ENCODE data around the gene SBSN. TPM values are rescaled to one million over a fixed set of nuclear protein-coding genes. Genes with fewer than 3 reads are reported as not detected.

The SBSN gene
- total RNA-seq, 1 donor from 2014 or later = 0.18 TPM

DNA sequence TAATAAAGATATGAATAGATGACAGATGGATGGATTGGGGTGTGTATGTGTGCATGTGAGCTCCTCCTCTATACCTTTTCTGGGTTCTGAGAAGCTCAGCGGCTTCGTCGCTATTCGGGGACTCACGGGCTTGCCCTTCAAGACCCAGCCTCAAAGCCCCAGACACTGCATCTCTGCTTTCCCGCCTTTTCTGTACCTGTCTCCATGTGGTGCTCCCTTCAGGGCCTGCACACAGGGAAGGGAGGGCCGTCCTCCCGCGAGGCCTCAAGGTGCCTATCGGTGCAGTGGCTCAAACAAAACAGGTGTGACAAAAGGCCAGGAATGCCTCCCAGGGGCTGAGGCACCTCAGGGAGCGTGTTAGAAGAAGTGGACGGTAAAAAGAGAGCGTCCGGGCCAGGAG, 54.0 kb downstream of the SBSN start:
- H3K27me3 Mint-ChIP-seq (ENCODE audit: unreplicated experiment) = no peaks in the 10 kb centered on the region
- TF ChIP-seq, protein P1, sequence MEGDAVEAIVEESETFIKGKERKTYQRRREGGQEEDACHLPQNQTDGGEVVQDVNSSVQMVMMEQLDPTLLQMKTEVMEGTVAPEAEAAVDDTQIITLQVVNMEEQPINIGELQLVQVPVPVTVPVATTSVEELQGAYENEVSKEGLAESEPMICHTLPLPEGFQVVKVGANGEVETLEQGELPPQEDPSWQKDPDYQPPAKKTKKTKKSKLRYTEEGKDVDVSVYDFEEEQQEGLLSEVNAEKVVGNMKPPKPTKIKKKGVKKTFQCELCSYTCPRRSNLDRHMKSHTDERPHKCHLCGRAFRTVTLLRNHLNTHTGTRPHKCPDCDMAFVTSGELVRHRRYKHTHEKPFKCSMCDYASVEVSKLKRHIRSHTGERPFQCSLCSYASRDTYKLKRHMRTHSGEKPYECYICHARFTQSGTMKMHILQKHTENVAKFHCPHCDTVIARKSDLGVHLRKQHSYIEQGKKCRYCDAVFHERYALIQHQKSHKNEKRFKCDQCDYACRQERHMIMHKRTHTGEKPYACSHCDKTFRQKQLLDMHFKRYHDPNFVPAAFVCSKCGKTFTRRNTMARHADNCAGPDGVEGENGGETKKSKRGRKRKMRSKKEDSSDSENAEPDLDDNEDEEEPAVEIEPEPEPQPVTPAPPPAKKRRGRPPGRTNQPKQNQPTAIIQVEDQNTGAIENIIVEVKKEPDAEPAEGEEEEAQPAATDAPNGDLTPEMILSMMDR (IDR thresholded peaks at IDR 0.05; ENCODE audit: unreplicated experiment) = no peak
- no peak for DNase-seq (ENCODE audit: low spot score)
- H3K36me3 Mint-ChIP-seq (ENCODE audit: low read depth, unreplicated experiment) = no peaks in the 10 kb centered on the region
- no peak overlapping the region for H3K27ac Mint-ChIP-seq (ENCODE audit: unreplicated experiment)
- H3K4me1 Mint-ChIP-seq (ENCODE audit: unreplicated experiment) = no peaks in the 10 kb centered on the region
- no peaks in the 10 kb centered on the region for H3K9me3 Mint-ChIP-seq (ENCODE audit: unreplicated experiment)
- H3K4me3 Mint-ChIP-seq (ENCODE audit: unreplicated experiment) = no peak overlapping the region

Other genes with a start within 250 kb of the SBSN start
- gene HAMP, start 245.8 kb downstream of the SBSN start, total RNA-seq (ENCODE audit: unreplicated experiment) = 0.74 TPM
- gene MAG, start 236.2 kb downstream of the SBSN start, total RNA-seq (ENCODE audit: unreplicated experiment) = not detected
- gene CD22, start 199.1 kb downstream of the SBSN start, total RNA-seq (ENCODE audit: unreplicated experiment) = not detected
- not detected for gene FFAR1, start 180.4 kb downstream of the SBSN start, total RNA-seq (ENCODE audit: unreplicated experiment)
- not detected for gene FFAR3, start 169.9 kb downstream of the SBSN start, total RNA-seq (ENCODE audit: unreplicated experiment)
- gene GPR42, start 157.2 kb downstream of the SBSN start, total RNA-seq (ENCODE audit: unreplicated experiment) = not detected
- gene FFAR2, start 80.1 kb downstream of the SBSN start, total RNA-seq (ENCODE audit: unreplicated experiment) = 0.46 TPM
- gene KRTDAP, start 37.8 kb downstream of the SBSN start, total RNA-seq (ENCODE audit: unreplicated experiment) = not detected
- gene DMKN, start 14.7 kb downstream of the SBSN start, total RNA-seq (ENCODE audit: unreplicated experiment) = 56.9 TPM
- not detected for gene GAPDHS, start 5.1 kb upstream of the SBSN start, total RNA-seq (ENCODE audit: unreplicated experiment)
- 62.0 TPM for gene TMEM147, start 17.3 kb upstream of the SBSN start, total RNA-seq (ENCODE audit: unreplicated experiment)
- not detected for gene ATP4A, start 35.3 kb upstream of the SBSN start, total RNA-seq (ENCODE audit: unreplicated experiment)
- not detected for gene PMIS2, start 57.9 kb upstream of the SBSN start, total RNA-seq (ENCODE audit: unreplicated experiment)
- 30.2 TPM for gene HAUS5, start 84.4 kb upstream of the SBSN start, total RNA-seq (ENCODE audit: unreplicated experiment)
- 116 TPM for gene RBM42, start 100.7 kb upstream of the SBSN start, total RNA-seq (ENCODE audit: unreplicated experiment)
- 1,894 TPM for gene ETV2, start 113.4 kb upstream of the SBSN start, total RNA-seq (ENCODE audit: unreplicated experiment)
- 428 TPM for gene COX6B1, start 120.0 kb upstream of the SBSN start, total RNA-seq (ENCODE audit: unreplicated experiment)
- not detected for gene UPK1A, start 138.2 kb upstream of the SBSN start, total RNA-seq (ENCODE audit: unreplicated experiment)
- gene ZBTB32, start 176.2 kb upstream of the SBSN start, total RNA-seq (ENCODE audit: unreplicated experiment) = not detected
- gene KMT2B, start 189.7 kb upstream of the SBSN start, total RNA-seq (ENCODE audit: unreplicated experiment) = 51.7 TPM
- gene IGFLR1, start 214.1 kb upstream of the SBSN start, total RNA-seq (ENCODE audit: unreplicated experiment) = 3.2 TPM
- 12.0 TPM for gene U2AF1L4, start 217.1 kb upstream of the SBSN start, total RNA-seq (ENCODE audit: unreplicated experiment)
- gene PSENEN, start 217.3 kb upstream of the SBSN start, total RNA-seq (ENCODE audit: unreplicated experiment) = 99.0 TPM
- 9.0 TPM for gene LIN37, start 220.3 kb upstream of the SBSN start, total RNA-seq (ENCODE audit: unreplicated experiment)
- not detected for gene HSPB6, start 228.7 kb upstream of the SBSN start, total RNA-seq (ENCODE audit: unreplicated experiment)
- gene PROSER3, start 229.9 kb upstream of the SBSN start, total RNA-seq (ENCODE audit: unreplicated experiment) = 15.0 TPM
- 8.5 TPM for gene ARHGAP33, start 247.3 kb upstream of the SBSN start, total RNA-seq (ENCODE audit: unreplicated experiment)

Measured in endothelial cell (in vitro differentiated cells).